NCI-H2227 treated with DMSO at 0.1 percent for 48 hours (cell line): ENCODE measurements around the gene SBF2.
"Not testable (repeated sequence)": the region's sequence is repeated elsewhere in the genome, so short reads cannot be mapped to it uniquely, and the experiment has no call there.

Experiments used
- DNase-seq: peaks from one replicate; lab custom pipeline; 2025; lab: John Stamatoyannopoulos, UW

SBF2 gene

GRCh38 chr11:10265936-10266335 is 28.1 kb downstream of the SBF2 start:
- no peak for DNase-seq

GRCh38 chr11:10264716-10265115 is 29.3 kb downstream of the SBF2 start:
- not testable (repeated sequence) for DNase-seq

GRCh38 chr11:10263929-10264328 is 30.1 kb downstream of the SBF2 start:
- no peak for DNase-seq

DNA sequence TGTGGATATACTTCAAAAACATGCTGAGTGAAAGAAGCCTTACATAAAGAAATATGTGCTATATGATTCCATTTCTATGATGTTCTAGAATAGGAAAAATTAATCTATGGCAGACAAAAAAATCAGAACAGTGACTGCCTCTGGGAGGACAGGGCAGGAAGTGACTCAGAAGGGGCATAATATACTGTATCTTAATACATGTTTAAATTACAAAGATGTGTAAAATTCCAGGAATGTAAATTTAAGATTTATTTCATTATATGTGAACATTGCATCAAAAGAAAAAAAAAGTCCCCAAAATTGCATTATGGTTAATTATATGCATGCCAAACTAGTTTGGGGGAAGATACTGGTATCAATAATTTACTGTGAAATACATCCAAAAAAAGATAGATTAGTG is 32.2 kb downstream of the SBF2 start:
- DNase-seq: no peak

DNA sequence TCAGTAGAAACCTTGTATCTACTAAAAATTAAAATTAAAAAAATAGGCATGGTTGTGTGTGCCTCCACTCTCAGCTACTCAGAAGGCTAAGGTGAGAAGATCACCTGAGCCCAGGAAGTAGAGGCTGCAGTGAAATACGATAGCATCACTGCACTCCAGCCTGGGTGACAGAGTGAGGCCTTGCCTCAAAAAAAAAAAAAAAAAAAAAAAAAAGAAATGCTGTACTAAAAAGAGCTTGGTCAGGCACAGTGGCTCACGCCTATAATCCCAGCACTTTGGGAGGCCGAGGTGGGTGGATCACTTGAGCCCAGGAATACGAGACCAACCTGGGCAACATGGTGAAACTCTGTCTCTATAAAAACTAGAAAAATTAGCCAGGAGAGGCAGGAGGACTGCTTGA is 36.5 kb downstream of the SBF2 start:
- no peak for DNase-seq

DNA sequence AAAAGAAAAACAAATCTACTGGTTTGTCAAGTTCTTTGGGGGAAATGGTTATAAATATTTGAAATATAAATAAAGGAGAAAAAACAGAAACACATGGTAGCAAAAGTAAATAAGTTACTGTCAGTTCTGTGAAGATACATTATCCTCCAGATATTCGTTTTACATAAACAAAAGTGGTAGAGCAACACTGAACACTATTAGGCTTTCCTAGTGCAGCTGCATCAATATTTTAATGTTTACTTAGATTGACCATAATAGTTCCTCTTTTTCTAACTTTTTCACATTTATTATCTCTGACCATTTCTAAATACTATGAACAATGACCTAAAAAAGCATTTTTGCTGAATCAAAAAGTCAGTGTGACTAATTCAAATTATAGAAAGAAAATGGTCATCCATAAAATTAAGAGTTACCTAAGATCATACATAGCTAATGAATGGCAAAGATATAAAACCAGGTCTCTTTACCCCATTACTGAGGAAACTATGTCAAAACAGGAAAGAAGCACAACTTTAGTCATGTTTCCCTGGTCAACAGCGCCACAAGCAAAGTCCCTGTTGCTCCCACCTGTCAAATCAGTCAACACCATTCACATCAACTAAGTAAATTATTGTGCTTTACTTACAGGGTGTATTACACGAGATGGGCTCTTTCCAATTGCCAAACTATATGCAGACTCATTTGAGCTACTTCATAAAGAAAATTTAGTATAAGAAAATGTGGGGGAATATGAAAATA is 38.5 kb downstream of the SBF2 start:
- DNase-seq: no peak

GRCh38 chr11:10249448-10250131 is 44.4 kb downstream of the SBF2 start:
- DNase-seq: not testable (repeated sequence)

- DNase-seq: no peak
Measured at GRCh38 chr11:10247011-10247410, 47.0 kb downstream of the SBF2 start.

- DNase-seq: no peak
Measured at GRCh38 chr11:10243896-10244575, 50.0 kb downstream of the SBF2 start.

DNA sequence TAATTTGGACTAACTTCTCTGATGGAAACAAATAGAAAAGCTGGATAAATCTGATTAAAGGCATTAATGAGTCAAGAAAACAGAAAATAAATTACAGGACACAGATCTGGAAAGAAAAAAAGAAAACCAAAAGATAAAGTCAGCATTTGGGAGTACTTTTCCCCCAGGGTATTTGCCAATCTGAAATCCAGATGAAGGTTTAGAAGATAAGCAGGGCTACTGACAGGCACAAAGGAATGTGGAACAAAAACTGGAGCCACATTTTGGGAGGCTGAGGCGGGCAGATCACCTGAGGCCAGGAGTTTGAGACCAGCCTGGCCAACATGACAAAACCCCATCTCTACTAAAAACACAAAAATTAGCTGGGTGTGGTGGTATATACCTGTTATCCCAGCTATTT is 57.2 kb downstream of the SBF2 start:
- no peak for DNase-seq

GRCh38 chr11:10233581-10233980 is 60.4 kb downstream of the SBF2 start:
- no peak for DNase-seq

DNA sequence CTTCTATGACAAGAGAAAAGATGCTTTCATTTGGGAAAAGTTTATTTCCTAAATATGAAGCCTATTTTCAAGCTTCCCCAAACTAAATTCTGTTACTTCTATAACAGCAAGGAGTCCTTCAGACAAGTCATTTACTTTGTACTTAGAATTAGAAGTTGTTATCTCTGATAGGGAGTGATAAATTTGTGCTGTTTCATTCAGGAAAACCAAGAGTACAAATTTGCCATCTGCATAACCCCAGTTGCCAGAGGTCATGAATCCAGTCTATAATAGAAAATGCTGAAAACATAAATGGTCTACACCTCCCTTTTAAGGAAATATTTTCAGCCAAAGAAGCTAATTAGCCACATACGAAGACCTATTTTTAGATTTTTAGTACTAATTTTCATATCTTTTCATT is 61.3 kb downstream of the SBF2 start:
- DNase-seq: no peak

- DNase-seq: not testable (repeated sequence)
Measured at GRCh38 chr11:10231803-10232202, 62.2 kb downstream of the SBF2 start.

DNA sequence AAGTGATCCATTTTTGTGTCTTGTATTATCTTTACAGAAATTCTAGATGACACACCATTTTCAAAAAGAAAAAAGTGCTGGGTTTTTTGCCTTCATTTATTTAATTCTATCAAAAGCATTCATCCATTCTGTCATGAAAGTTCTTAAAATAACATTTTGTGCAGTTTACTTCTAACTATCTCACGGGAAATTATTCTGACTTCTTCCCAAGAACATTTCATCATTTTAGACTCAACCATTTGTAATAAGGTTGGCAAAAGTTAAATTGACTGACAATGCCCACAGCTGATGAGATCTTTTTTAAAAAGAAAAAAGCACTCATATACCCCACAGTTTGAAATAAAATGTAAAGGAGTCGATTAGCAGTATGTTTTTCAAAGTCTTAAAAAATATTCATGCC is 68.5 kb downstream of the SBF2 start:
- DNase-seq: no peak

DNA sequence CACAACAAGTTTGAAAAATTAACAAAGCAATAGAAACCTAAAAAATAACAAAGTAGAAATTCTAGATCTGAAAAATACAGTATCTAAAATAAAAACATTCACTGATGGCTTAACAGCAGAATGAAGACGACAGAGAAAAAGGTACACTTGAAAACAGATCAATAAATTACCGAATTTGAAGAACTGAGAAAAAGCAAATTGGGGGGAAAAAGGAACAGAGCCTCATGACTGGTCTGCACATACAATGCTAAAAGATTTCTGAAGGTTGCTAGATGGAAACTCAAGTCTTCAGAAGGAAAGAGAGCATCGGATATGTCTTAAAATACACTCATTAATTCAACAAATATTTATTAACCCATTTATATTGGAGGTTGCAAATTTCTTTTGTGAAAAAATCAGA is 71.6 kb downstream of the SBF2 start:
- DNase-seq: no peak

GRCh38 chr11:10221342-10221741 is 72.7 kb downstream of the SBF2 start:
- DNase-seq: no peak

GRCh38 chr11:10211470-10211869 is 82.5 kb downstream of the SBF2 start:
- DNase-seq: no peak

- DNase-seq: no peak
Measured at GRCh38 chr11:10209326-10209725, 84.7 kb downstream of the SBF2 start.

GRCh38 chr11:10208131-10208575 is 85.9 kb downstream of the SBF2 start:
- DNase-seq: peak; percentile 57

DNA sequence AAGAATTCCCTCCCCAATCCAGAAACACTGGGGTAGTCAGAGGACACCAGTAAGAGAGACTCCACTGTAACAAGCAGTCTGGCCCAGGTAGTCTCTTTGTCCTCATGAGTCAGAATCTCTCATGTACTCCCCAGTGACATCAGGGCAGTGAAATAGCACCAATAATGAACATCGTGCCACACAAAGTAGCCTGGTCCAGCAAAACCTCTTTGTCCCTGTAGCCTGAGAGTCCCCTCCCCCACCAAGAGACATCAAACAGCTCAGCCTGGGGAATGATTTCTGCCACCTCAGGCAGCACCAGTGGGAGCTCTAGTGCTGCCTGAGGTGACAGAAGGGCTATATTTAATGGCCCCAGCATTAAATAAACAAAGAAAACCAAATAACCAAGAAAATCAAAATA is 88.1 kb downstream of the SBF2 start:
- peak; percentile 10 for DNase-seq

- DNase-seq: no peak
Measured at GRCh38 chr11:10204021-10204420, 90.0 kb downstream of the SBF2 start.

GRCh38 chr11:10201343-10201742 is 92.7 kb downstream of the SBF2 start:
- no peak for DNase-seq

- DNase-seq: no peak
Measured at GRCh38 chr11:10197091-10197490, 96.9 kb downstream of the SBF2 start.
